NCI-H187 treated with DMSO at 0.1 percent for 48 hours (cell line): ENCODE results near the gene WTAP.
"Not testable (repeated sequence)": the region's sequence is repeated elsewhere in the genome, so short reads cannot be mapped to it uniquely, and the experiment has no call there.

ENCODE experiments used
- DNase-seq: peaks from one replicate; lab custom pipeline; 2025; lab: John Stamatoyannopoulos, UW

The WTAP gene

DNA sequence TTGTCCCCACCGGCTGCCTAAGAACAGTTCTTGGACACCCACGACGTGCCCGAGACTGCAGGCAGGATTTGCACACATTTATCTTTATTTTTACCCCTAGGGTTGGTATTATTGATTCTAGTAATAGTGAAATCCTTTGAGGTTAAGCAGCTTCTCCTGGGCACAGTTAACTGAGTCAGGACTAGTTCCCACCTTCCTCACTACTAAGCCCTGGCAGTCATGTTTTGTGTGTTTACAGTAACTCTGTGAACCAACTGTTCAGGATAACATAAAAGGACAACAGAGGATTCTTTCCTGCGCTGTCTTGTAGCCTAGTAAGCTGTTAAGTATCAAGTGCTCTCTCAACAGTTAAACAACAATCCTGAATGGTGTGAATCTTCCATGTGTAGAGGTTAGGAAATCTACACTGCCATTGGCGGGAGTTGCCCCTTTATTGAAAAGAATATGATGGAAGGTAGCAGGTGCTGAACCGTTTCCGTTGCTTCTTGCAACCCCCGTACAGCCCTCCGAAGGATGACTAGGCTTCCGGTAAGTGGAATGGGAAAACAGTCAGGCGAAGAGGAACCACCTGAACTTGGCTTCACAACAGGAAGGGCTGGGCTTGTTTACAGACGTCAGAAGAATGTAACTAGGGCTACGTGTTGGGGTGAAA lies 33.3 kb upstream of the WTAP start:
- DNase-seq = no peak

GRCh38 chr6:159695984-159696383 lies 31.3 kb upstream of the WTAP start:
- DNase-seq = no peak

DNA sequence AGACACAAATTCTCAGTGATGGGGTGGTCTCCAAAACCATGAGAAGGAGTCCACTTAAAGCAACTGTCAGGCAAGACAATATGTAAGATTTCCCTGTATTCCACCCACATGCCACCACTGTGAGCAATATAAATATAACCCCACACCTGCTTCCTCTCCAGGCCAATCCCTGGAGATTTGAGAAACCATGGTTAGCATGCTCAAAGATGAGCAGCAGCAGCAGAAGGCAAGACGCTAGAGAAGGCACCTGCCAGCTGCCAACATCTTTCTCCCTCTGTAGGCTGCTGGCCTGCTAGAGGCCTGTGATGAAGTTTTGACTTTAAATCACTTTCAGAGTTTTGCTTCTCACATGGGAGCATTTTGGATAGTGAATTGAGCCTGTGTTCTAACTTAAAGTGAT lies 26.3 kb upstream of the WTAP start:
- DNase-seq = peak; percentile 11

DNA sequence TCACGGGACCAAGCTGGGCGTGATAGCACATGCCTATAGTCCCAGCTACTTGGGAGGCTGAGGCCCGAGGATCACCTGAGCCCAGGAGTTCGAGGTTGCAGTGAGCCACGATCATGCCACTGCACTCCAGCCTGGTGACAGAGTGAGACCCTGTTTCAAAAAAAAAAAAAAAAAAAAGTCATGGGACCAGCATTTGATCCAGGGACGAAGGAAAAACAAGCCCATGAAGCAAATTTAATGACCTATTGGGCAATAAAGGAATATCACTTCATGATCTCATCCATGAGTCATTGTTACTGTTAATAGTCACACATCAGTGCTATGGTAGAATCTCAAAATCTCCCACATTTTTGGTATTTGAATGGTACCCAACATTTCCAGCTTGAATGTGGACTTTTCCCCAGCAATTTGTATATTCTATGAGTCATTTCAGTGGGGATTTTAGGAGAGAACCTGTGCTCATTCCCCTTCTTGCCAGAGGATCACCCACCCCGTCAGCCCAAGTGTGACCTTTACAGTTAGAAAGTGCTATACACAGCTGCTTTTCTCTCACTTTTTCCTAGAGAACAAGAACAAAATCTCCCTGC lies 25.8 kb upstream of the WTAP start:
- DNase-seq = no peak

DNA sequence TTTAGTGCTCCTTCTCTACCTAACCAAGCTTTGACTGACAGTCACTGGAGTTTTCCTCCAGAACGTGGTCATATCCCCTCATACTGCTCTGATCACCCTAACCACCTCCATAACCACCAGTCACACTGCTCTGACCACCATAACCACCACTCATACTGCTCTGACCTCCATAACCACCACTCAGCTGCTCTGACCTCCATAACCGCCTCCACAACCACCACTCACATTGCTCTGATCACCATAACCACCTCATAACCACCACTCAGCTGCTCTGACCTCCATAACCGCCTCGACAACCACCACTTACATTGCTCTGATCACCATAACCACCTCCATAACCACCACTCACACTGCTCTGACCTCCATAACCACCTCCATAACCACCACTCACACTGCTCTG lies 16.7 kb upstream of the WTAP start:
- DNase-seq = not testable (repeated sequence)

GRCh38 chr6:159712389-159712788 lies 14.9 kb upstream of the WTAP start:
- not testable (repeated sequence) for DNase-seq

DNA sequence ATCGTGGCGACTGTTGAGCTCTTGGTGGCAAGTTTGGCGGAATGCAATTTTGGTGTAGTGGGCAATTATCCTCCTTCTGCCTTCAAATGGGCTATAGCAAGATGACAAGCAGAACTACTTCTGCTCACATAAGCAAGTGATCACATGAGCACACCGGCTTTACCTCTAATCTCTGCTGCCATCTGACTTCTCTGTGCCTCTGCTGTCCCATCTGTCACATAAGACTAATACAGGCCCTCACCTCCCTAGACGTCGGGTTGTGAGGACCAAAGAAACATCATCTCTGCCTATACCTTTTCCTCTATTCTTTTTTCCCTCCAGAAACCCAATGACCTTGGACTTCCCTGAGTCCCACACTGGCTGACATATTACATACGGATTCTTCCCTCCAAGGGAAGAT lies 13.3 kb upstream of the WTAP start:
- DNase-seq = no peak

DNA sequence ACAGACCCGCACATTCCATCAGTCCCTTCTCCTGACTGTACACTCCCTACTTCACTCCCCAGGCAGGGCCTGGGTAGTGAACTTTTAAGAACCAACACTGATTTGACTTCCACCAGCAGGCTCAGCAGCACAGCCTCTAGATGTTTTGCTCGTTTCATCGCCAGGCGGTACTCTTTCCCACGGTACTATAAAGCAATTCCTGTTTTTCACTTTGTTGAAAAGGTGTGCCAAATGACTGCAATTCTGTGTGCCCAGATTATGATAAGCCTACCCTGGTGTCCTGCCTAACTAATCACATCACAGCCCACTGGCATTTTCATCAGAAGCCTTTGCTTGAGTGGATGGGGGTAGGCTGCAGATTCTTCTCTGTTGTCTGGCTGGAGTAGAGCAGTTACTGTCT lies 12.9 kb upstream of the WTAP start:
- DNase-seq = no peak

DNA sequence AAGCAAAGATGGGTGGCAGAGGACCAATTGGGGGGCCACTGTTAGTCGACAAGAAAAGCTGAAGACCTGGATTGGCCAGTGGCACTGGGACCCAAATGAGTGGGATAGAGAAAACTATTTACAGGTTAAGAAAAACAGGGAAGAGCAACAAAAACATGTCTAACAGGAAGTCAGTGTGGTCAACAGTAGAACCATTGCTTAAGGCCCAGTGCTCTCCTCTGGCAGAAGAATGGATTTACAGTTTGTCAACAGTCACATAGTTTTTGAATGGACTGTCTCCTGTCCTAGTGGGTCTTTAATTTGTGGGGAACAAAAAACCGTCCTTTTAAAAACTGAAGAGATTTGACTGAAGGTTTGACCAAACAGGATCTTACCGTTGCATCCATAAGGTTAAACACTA lies 12.1 kb upstream of the WTAP start:
- DNase-seq = no peak

DNA sequence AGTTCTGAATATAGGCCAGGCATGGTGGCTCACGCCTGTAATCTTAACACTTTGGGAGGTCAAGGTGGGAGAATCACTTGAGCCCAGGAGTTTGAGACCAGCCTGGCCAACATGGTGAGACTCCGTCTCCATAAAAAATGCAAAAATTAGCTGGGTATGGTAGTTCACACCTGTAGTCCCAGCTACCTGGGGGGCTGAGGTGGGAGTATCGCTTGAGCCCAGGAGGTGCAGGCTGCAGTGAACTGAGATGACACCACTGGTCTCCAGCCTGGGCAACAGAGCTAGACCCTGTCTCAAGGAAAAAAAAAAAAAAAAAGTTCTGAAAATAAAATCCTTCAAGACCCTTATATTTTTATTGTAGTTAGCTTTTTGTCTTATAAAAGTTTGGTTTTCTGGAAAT lies 11.7 kb upstream of the WTAP start:
- no peak for DNase-seq

GRCh38 chr6:159716247-159717096 lies 10.8 kb upstream of the WTAP start:
- DNase-seq = no peak

DNA sequence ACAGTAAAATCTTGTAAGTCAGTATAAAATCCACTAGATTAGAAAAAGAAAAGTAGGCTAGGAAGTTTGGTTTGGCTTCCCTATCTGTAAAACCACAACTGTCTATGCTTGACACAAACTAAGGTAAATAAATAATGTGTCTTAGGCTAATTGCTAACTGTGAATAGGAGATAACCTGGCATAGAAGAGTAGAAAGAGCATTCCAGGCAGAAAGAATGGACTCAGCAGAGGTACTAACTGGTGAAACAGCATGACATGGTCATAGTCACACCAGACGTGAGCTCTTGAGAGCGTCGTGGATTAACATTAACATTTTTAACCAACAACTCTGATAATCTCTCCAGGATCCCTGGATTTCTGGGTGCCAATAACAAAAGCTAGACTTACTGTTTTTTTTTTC lies 8.7 kb upstream of the WTAP start:
- DNase-seq = no peak

- DNase-seq = no peak
Measured at GRCh38 chr6:159719287-159719686, 8.0 kb upstream of the WTAP start.

GRCh38 chr6:159720708-159721107 lies 6.6 kb upstream of the WTAP start:
- DNase-seq = no peak

DNA sequence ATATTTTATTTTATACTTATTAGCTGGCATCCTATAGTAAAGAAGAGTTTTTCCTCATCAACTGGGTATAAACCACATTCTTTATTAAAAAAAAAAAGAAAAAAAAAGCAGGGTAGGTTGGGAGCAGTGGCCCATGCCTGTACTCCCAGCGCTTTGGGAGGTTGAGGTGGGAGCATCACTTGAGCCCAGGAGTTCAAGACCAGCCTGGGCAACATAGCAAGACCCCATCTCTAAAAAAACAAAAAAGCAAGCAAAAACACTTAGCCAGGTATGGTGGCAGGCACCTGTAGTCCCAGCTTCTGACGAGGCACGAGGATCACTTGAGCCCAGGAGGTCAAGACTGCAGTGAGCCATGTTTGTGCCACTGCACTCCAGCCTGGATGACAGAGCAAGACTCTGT lies 5.3 kb upstream of the WTAP start:
- DNase-seq = not testable (repeated sequence)

- no peak for DNase-seq
Measured at GRCh38 chr6:159722655-159723054, 4.7 kb upstream of the WTAP start.

GRCh38 chr6:159723259-159723658 lies 4.0 kb upstream of the WTAP start:
- DNase-seq = no peak

- no peak for DNase-seq
Measured at GRCh38 chr6:159724778-159725177, 2.5 kb upstream of the WTAP start.

DNA sequence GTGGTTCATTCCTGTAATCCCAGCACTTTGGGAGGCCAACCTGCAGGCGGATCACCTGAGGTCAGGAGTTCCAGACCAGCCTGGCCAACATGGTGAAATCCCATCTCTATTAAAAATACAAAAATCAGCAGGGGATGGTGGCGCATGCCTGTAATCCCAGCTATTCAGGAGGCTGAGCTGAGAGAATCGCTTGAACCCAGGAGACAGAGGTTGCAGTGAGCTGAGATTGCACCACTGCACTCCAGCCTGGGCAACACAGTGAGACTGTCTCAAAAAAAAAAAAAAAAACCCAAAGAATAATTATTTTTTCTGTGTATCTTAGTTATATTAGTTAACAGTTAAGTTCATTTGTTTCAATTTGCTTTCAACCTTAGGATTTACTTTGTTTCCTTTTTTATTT lies 2.1 kb upstream of the WTAP start:
- DNase-seq = not testable (repeated sequence)

GRCh38 chr6:159726255-159726917 lies 920 bp upstream of the WTAP start:
- no peak for DNase-seq

GRCh38 chr6:159727717-159728445 lies 575 bp downstream of the WTAP start:
- no peak for DNase-seq

GRCh38 chr6:159728531-159728964 lies 1.2 kb downstream of the WTAP start:
- DNase-seq = no peak
